Right ventricle myocardium inferior (tissue), 1 donor: ENCODE measurements around the gene TMCO1. TPM values are rescaled to one million over a fixed set of nuclear protein-coding genes. Genes with fewer than 3 reads are reported as not detected.
"Not testable (repeated sequence)": the region's sequence is repeated elsewhere in the genome, so short reads cannot be mapped to it uniquely, and the experiment has no call there.

Source experiments
- ATAC-seq: fragments of 200-7000 bp; cut with Tn5 transposase; one replicate; pipeline ENCODE4 v1.9.1; 2020; ENCODE audit warnings: mild to moderate bottlenecking, moderate library complexity
- DNase-seq: peaks from one replicate; pipeline ENCODE4 v3.0.0; 2021; ENCODE audit errors: missing footprints
- intact Hi-C: fragments of 100-400 bp; cut with DNase I; formaldehyde crosslinking; loops from one replicate; pipeline ENCODE4 v1.11.0; 2022
- total RNA-seq: library from RNA; stranded (reverse); fragmentation: NEBNext Ultra II Directional; extraction: Animal tissue kit (Norgen Biotek cat#: 25700); gene quantifications from one replicate; pipeline ENCODE4 v1.2.1, GENCODE V29; 2021
- donor health status: DM: no; HTN: yes; CAD: no; lungs with severe emphysema.

The TMCO1 gene
- total RNA-seq, 1 donor from 2014 or later = 47.3 TPM

DNA sequence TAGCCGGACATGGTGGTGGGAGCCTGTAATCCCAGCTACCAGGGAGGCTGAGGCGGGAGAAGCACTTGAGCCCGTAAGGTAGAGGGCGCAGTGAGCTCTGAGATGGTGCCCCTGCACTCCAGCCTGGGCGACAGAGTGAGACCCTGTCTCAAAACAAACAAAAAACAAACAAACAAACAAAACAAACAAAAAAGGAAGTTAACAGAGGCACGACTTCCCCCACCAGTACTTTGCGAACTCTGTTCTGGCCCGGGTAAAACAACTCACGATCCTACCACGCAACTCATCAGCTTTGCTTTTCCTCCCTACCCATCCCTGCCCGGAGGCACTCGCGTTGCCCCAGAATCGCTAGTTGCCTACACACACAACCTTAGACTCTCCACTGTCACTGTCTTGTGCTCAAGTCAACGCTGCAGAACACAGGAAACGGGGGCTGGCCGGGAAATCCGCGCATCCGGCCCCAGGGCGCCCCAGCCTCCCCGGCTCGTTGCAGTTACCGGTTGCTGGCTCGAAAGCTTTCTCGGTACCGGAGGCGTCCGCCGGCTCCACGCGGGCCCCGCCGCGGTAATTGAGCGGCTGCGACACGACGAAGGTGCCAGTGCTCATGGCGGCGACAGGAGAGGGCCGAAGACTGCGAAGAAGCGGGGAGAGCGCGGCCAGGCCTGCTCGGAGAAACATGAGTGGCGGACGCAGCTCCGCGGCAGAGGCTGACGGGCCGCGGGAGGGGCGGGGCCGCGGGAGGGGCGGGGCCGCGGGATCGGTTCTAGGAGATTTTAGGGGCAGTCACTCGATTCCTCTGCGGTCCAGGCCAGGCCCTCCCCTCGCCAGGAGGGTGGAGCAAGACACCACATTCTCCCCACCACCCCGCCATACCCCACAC lies 70.5 kb downstream of the TMCO1 start, which contains the start of gene ALDH9A1:
Gene ALDH9A1 (minus strand): TSS at position 682 of the 880 bp plus-strand sequence. CDS start 4 bp downstream, at position 678.
- peak; percentile 95 for DNase-seq
- peak; percentile 98 for ATAC-seq
- intact Hi-C loops = loop anchor here (2.0 to 5.0 kb wide), 3 partner anchors 67 to 101 kb away; partner anchors contain the start of genes MGST3 and TMCO1

DNA sequence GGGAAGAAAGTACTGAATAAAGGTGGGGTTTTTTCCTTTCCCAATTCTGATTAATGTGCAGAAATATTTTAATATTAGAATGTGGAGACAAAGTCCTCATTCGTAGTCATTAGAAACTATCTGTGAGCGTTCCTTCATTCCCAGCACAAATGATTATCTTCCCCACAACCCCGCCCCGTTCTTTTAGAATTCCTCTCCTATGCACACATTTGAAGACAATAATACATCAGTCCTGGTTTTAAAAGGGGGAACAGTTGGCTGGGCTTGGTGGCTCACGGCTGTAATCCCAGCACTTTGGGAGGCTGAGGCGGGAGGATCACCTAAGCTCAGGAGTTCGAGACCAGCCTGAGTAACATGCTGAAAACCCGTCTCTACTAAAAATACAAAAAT lies 71.2 kb downstream of the TMCO1 start:
- DNase-seq (no peak), ATAC-seq (no peak)
- intact Hi-C loops = loop anchor here (5.0 kb wide), 1 partner anchor 100 kb away; no protein-coding TSS in a partner anchor

DNA sequence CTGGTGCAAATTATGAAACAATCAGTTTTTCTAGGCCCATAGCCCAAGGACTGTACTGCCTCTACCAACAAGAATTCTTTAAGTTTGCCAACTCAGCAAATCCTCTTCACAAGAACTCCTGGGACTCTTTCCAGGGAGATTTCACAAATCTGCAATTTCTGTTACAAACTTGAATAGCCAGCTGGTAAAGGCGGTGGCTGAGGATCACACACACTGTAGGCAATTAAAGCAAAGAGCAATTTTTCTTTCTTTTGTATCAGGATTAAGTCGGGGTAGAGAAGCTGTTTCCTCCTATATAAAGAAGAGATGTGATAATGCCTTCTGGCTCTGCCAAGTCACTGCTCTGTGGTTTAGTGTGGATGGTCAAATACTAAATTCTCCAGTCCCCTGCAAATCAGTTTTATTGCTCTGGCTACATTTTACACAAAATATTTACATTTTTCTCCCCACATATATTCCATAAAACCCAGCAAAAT lies 72.0 kb downstream of the TMCO1 start:
- DNase-seq (no peak), ATAC-seq (peak; percentile 59)
- intact Hi-C loops = loop anchor here (5.0 kb wide), 1 partner anchor 99 kb away; no protein-coding TSS in a partner anchor

DNA sequence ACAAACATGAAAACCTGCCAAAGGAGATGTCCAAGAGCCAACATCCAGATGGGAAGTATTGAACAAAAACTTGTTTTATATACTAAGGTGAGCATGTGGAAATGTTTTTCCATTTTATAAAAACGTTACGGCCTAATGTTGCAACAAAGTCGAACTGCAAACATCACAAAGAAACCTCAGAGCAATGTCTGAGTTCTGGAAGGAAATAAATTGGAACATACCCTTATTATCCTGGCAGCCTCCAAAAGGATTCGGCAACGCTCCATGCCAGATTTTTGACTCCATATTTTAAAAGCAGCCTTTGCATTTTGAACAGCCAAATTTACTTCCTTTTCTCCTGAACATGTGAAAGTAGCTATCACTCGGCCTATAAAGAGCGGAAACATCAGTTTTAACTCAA lies 73.6 kb downstream of the TMCO1 start:
- DNase-seq = no peak
- ATAC-seq = no peak
- intact Hi-C loops = loop anchor here (5.0 kb wide), 1 partner anchor 98 kb away; no protein-coding TSS in a partner anchor

DNA sequence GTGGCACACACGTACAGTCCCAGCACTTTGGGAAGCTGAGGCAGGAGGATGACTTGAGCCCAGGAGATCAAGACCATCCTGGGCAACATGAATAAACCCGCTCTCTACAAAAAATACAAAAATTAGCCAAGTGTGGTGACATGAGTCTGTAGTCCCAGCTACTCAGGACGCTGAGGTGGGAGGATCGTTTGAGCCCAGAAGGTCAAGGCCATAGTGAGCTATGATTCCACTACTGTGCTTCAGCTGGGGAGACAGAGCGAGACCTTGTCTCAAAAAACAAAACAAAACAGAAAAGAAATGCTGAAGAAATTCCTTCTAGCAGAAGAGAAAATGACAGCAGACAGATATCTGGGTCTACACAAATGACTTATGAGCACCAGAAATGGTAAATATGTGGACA lies 80.6 kb downstream of the TMCO1 start:
- no peak for ATAC-seq
- intact Hi-C loops = no loop called here
- no peak for DNase-seq

DNA sequence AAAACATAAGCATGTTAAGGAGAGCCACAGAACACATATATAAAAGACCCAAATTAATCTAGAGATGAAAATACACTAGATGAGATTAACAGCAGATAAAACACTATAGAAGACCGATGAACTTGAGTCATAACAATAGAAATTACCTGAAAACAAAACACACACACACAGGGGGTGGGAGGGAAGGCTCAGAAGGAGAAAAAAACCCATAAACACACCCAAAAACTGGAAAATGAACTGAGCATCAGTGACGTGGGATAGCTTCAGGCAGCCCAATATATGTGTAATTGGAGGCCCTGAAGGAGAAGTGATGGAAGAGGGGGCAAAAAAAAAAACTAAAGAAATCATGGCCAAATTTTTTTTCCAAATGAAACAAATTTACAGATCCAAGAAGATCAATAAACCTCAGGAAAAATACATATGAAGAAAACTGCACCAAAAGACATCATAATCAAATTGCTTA lies 81.7 kb downstream of the TMCO1 start:
- DNase-seq (no peak), ATAC-seq (no peak)
- intact Hi-C loops = no loop called here

DNA sequence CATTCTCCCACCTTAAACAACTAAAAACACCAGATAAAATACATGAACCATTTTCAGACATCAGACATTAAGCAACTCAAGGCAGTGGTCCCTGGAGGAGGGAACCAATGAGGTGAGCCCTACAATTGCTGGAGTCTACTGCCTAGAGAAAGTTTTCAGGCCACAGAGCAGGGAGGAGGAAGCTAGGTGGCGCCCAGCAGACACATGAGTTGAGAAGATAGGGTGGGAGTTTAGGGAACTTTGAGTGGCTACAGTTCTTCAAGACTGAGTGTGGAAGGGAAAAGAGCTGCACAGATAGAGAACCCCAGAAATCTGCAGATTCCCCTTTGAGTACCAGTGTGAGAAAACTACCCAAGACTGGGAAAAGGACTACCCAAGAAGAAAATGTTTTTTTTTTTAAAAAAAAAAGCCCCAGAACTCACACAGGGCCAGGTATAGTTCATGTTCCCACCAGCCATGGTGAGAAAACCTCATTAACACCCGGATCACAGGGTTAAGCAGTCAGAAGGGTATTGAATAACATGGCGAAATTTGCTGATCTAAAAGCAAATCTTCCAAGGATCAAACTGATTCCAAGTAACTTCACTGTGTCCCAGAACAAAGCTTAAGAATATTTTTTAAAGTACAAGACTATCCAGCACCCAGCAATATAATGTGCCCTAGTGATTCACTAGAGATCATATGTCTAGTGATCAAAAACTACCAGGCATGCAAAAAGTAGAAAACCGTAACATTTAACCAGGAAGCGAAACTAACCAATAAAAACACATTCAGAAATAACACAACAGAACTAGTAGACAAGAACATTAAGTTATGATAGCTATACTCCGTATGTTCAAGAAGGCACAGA lies 82.3 kb downstream of the TMCO1 start:
- no peak for DNase-seq
- intact Hi-C loops = no loop called here
- no peak for ATAC-seq

DNA sequence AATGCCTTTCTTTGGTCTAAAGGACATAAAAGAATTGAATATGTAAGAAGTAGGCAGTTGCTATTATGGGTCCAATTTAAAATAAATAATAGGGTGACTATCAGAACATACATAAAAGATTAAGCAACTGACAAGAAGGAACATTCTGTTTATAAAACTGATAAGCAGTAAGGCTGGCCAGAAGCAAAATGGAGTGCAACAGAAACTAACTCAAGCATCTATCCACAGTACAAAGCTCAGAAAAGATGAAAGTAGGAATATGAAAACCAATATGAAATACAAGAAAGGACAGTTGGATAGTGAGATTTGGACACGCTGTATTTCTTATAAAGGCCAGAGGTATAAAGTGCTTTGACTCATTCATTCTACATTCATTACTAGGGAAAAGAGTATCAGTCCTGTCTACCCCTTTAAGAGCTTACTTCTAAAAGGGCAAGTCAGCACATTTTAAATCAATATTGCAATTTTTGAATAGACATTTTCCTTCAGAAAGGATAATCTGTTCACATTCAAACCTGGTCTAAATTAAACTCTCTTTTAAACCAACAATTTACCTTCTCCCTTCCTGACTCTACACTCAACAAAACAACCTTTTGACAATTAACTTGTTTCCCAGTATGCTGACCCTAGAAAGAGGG lies 84.7 kb downstream of the TMCO1 start:
- ATAC-seq (no peak), DNase-seq (no peak)
- intact Hi-C loops = no loop called here

DNA sequence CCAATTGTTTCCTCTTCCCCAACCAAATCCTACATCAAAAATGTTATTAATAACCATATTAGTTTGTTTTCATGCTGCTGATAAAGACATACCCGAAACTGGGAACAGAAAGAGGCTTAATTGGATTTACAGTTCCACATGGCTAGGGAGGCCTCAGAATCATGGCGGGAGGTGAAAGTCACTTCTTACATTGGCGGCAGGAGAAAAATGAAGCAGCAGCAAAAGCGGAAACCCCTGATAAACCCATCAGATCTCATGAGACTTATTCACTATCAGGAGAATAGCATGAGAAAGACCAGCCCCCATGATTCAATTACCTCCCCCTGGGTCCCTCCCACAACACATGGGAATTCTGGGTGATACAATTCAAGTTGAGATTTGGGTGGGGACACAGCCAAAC lies 87.9 kb downstream of the TMCO1 start:
- ATAC-seq, DNase-seq, intact Hi-C loops: not testable (repeated sequence)

DNA sequence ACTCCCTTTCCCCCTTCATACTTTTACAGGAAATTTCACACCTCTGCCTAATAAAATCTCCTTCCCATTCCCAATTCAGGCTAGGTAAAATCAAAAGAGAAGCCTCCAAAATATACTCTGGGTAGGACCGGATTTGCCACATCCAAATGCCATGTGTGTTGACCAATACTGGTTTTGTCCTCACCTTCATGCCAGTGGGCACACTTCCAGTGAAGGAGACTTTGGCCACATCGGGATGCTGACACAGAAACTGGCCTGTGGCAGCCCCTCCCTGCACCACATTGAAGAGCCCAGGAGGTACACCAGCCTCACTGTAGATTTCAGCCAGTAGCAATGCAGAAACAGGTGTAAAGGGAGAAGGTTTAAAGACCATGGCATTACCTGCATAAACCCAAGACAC lies 88.4 kb downstream of the TMCO1 start:
- intact Hi-C loops = no loop called here
- DNase-seq (no peak), ATAC-seq (no peak)

DNA sequence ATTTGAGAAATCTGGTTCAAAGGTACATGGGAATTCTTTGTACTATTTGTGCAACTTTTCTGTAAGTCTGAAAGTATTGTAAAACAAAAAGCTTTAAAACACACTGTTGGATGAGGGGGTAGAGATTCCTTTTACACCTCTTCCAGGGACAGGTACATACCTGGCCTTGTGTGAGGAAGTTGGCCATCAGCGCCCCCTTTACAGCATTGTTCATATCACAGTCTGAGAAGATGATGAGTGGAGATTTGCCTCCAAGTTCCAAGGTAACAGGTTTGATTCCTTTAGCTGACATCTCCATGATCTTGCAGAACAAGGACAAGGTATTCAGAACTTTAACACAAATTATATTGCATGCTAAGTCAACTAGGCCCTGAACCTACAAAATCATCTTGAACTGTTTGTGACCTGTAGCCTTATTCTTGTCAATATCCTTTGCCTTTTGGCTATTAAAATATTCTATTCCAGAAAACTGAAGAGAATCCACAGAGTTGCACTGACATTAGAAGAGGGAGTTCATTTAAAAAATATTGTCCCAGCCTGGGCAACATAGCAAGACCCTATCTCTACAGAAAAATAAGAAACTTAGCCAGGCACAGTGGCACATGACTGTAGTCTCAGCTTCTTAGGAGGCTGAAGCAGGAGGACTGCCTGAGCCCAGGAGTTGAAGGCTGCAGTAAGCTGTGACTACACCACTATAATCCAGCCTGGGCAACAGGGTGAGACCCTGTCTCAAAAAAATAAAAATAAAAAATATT lies 89.2 kb downstream of the TMCO1 start:
- DNase-seq = no peak
- intact Hi-C loops = no loop called here
- no peak for ATAC-seq

DNA sequence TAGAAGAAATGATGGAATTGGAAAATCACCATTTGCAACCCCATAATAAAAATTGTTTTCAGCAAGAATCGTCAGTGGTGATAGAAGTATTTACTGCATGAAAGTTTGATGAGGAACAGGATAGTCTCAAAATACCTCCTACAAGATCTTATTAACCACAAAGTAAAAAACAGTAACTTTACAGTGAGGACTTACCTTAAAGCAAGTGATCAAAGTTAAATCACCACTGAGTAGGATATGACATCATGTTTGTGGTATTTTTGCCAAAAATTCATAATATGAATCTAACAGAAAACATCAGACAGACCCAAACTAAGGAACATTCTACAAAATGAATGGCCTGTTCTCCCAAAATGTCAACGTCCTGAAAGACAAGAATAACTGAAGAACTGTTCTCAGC lies 90.2 kb downstream of the TMCO1 start:
- no peak for DNase-seq
- ATAC-seq = no peak
- intact Hi-C loops = no loop called here

Other genes starting within 250 kb of the TMCO1 start
- 0.30 TPM for gene LRRC52, start 224.9 kb downstream of the TMCO1 start, total RNA-seq
- 628 TPM for gene MGST3, start 137.6 kb downstream of the TMCO1 start, total RNA-seq
- 57.3 TPM for gene ALDH9A1, start 70.3 kb downstream of the TMCO1 start, total RNA-seq
- gene UCK2, start 58.7 kb upstream of the TMCO1 start, total RNA-seq = 8.4 TPM